HG03097 (cell line): ENCODE data around the gene TNNI2.

Experiments used
- ATAC-seq: cut with Tn5 transposase; IDR thresholded peaks from one replicate; pipeline ENCODE4 v1.9.1; 2021; ENCODE audit not compliant: unreplicated experiment, low FRiP score

Gene TNNI2

DNA sequence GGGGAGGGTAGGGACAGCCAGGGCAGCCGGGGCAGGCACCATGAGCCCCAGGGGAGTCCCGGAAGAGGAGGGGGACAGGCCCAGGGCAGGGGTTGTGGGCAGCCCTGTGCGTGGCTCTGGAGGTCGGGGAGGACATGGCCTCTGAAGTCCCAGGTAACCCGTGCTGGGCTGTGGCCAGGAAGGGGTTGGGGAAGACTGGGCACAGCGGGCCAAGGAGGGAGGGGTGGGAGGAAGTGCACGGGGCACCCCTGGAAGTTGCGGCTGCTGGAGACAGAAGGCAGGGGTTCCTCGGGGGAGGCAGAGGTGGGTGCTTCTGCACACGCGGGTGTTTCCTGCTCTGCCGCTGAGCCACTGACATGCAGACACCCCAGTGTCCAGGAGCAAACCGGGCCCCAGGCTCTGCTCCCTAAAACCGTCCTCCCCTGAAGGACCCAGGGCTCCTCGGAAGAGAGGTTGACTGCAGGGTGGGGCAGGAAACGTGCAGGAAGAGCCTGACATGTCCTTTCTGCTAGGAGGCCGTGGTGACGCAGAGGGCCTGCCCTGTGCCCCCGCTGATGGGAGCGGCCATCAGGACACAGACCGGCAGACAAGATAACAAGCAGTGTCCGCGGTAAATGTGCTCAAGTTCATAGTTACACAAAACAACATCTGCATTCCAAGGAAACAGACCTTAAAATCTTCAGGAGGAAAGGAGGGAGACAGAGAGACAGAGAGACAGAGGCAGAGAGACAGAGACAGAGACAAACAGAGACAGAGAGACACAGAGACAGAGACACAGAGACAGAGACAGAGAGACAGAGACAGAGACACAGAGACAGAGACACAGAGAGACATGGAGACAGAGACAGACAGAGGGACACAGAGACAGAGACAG is 5.7 kb downstream of the TNNI2 start:
- ATAC-seq: no peak

DNA sequence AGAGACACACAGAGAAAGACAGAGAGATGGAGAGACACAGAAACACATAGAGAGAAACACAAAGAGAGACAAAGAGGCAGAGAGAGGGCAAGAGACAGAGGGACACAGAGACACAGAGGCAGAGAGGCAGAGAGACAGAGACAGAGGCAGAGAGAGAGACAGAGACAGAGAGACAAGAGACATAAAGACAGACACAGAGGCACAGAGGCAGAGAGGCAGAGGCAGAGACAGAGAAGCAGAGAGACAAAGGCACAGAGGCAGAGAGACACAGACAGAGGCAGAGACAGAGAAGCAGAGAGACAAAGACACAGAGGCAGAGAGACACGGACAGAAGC is 6.3 kb downstream of the TNNI2 start:
- no peak for ATAC-seq

DNA sequence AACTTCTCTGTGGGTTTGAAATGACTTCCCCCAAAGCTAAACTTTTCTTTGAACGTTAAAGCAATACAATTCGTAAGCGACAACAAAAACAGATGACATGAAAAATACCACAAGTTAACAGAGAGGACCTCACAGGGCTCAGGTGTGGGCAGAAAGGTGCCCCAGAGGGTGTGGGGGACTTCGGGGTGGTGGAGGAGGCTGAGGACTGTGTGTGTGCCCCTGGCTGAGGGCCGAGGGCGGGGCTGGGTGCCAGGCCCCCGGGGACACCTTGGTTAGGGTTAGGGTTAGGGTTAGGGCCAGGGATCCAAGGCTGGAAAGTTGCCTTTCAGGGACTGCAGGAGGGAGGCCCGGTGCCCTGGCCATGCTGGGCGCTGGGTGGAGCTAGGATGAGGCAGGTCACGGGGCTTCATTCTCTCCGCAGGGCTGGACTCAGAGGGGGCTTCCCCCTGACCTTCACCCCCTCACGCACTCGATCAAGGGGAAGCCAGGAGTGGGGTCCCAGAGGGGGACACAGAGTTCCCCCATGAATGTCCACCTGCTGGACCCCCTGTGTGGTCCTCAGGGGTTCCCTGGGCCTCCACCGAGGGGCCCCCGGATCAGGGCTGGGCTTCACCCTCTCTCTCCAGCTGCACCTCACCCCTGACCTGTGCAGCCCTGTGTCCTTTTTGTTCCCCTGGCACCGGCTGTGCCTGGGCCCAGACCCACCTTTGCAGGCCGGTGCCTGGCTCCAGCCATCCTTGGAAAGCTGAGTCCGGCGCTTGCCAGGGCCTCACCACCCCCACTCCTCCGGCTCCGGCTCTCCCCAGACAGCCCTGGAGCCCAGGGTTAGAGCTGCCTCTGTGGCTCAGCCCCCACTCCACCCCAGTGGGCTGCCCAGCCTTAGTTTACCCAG is 7.0 kb downstream of the TNNI2 start:
- no peak for ATAC-seq

DNA sequence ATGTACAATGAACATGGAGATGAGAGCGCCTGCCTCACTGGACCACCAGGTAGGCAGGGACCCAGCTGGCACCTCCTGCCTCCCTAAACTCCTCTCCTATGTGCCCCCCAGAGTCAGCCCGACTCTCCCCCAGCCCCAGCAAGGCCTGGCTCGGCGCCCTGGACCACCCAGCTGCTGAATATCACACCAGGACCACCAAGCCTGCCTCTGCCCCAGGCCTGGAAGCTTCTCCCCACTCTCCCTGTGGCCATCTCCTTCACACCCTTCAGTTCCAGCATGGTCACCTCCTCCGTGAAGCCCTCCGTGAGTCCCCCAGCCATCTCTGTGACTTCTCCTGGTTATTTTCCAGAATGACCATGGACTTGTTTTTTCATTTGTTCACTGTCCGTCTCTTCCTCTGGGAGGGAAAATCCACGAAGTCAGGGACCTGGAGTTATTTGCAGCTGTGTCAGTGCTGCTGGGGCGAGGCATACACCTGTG is 7.7 kb downstream of the TNNI2 start:
- no peak for ATAC-seq

DNA sequence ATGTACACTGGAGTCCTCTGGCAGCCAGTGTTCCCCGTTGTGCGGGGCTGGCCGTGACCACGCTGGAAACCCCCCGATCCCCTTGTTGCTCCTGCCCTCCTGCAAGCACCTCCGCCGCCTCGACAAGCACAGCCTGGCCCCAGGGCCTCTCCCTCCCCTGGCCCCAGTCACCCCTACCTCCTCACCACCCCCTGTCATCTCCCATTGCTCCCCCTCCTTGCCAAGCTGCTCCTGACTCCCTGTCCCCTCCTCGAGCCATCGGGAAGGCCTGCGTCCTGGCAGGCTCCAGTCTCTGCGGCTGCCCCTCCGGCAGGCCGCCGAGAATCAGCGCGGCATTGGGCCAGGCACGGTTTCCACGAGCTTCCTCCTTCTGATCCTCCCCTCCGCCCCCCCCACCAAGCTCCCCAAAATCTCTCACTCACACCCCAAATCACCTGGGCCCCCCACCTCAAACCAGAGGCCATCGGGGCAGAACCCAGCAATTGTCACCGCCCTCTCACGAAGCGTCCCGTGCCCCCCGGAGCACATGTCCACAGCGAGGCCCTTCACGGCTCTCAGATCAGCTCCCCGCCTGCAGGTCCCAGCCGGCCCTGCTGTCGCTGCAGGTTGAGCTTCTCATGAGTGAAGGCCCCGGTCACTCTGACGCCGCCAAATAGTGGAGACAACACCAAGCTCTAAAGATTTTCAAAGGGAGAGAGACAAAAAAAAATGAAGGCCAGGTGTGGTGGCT is 8.4 kb downstream of the TNNI2 start:
- ATAC-seq: no peak

DNA sequence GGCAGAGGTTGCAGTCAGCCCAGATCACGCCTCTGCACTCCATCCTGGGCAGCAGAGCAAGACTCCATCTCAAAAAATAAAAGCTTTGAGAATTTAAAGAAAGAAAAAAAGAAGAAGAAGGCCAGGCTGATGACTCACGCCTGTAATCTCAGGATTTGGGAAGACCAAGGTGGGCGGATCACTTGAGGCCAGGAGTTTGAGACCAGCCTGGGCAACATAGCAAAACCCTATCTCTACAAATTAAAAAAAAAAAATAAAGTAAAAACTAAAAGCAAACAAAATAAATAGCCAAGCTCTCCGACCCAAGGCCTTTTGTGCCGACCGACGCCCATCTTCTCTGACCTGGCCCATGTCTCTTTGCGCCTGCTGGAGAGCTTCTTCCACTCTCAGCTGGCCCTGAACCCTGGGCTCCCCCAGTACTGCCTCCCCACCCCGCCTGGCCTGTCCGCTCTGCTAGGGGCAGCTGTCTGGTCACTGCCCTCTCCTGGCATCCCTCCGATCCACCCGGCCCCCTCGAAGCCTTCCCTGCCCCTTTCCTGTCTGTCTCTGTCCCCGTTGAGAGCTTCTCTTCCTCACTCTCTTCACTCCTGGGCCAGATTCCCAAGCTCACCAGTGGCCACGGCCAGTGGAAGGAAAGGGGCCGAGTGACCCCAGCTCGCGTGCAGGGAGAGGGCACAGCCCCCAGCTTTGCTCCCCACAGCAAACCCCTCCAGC is 9.3 kb downstream of the TNNI2 start:
- no peak for ATAC-seq

DNA sequence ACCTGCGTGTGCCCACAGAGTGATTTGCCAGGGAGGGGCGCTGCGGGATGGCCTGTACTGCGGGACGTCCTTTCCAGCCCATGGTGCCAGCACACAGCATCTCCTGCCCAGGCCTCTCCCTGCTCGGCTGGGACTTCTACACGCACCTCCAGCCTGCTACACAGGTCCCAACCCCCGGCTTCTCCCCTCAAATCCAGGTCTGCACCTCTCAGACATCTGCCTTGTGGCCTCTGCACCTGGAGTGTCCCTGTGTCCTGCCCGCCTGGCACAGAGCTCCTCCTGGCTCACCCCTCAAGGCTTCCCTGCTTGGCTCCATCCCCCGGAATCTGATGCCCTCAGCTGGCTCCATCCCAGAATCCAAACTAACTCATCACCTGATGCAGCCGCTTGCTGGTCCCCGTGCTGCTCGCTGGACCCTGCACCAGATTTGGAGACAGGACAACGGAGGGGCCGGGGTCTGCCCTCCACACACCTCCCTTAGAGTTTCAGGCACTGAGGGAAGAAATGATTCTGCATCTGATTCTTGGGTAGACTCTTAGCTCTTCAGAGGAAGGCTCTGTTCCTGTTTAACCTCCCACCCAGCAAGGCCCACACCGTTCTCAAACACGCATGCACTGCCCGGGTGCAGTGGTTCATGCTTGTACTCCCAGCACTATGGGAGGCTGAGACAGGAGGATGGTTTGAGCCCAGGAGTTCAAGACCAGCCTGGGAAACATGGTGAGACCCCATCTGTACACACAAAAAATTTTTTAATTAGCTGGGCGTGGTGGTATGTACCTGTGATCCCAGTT is 10.1 kb downstream of the TNNI2 start:
- ATAC-seq: no peak

DNA sequence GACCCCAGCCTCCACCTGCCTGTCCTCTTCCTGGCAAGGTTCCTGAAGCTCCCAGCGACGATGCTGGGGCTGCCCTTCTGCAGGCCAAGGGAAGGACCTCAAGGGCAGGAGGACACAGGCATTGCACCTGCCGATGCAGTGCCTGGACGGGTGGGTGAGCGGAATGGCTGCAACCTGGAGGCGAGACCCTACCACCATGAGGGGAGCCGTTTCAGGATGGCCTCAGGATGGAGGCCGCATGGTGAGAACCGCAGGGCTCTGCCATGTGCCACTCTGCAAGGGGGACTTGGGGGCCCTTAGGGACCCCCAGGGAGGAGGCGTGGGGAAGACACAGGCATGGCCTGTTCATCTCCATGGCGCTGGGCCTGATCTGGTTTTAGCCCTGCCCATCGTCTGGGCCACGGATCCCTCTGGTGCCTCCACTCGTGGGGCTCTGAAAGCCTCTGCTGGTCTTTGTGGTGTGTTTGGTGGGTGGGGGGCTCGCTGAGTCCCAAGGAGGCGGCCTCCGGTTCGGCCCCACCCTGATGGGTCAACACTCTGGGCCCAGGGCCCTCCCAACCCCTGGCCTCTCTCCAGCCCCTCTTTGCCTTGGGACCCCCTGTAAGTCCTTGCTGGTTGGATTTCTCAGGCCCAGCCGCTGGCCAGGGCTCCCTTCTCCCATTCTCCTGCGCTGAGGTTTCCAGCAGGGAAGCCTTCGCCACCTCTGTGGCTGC is 12.8 kb downstream of the TNNI2 start:
- ATAC-seq: no peak

DNA sequence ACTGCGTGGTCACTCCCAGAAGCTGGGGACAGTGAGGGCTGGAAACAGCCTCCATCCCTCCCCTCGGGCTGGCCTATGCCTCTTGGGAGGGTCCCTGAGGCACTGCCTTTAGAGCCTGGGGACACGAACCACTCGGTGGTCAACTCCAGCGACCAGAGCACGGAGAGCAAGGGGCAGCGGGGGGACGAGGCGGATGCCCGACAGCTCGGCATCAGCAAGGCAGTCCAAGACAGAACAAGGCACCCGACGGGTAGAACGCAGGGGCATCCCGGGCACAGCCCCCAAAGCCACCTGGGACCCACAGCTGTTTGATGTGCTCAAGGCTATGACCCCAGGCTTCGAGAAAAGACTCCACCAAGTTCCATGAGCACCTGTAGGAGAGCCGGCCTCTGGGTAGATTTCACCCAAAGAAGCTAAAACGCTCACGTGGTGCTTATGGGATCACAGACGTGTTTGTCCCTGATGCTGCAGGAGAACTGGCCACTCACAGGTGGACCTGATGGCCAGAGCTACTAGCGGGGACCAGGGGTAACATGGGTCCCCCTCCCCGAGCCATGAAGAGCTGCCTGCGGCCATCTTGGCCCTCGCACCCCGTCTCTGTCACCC is 13.6 kb downstream of the TNNI2 start:
- no peak for ATAC-seq

DNA sequence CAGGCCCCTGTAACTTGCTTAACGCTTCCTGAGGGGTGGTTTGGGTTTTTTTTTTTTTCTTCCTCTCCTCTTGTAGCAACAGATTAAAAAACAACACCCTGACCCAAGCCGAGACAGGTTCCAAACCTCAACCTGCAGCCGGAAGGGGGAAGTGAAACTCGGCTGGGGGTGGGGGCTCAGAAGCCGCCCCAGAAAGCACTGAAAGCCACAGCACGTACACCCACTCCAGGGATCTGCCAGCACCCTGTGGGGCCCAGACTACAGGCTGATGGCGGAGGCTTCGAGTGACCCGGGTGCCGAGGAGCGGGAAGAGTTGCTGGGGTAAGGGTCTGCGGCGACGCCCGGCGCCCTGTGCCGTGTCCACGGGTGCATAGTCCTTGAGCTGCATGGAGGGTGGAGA is 14.1 kb downstream of the TNNI2 start, which contains the start of gene LSP1:
LSP1 (plus strand) TSS at position 208 of the 400 bp plus-strand sequence; CDS start at position 269, 61 bp downstream.
- peak; percentile 34 for ATAC-seq

DNA sequence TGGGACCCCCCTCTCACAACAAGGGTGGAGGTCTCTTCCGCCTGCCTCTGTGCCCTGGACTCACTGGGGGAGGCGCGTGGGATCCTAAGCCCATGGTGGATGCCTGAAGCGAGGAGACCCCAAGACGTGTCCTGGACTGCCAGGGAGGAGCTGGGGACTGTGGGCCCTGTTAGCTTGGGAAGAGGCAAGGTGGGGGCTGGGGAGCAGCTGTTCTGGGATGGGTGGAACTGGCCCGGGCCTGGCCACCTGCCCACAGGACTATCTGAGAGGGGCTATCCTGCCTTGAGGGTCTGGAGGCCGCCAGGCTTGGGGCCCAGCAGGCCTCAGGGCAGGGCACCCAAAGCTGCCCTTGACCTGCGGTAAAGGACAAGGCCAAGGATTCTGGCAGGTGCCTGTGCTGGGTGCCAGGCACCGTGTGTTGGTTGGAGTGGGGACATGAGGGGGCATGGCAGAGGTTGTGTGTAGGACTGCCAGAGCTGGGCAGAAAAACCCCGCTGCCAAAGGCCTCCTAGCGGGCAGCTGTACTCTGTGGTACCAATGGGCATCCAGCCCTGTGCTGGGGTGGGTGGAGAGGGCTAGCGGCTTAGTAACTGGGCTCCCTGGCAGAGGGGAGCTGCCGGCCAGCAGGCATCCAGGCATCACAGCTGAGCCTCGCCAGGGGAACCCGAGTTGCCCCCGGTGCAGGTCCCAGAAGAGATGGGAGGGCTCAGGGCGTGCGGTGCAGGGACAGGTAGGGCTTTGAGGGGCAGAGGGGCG is 14.8 kb downstream of the TNNI2 start:
- ATAC-seq: no peak

DNA sequence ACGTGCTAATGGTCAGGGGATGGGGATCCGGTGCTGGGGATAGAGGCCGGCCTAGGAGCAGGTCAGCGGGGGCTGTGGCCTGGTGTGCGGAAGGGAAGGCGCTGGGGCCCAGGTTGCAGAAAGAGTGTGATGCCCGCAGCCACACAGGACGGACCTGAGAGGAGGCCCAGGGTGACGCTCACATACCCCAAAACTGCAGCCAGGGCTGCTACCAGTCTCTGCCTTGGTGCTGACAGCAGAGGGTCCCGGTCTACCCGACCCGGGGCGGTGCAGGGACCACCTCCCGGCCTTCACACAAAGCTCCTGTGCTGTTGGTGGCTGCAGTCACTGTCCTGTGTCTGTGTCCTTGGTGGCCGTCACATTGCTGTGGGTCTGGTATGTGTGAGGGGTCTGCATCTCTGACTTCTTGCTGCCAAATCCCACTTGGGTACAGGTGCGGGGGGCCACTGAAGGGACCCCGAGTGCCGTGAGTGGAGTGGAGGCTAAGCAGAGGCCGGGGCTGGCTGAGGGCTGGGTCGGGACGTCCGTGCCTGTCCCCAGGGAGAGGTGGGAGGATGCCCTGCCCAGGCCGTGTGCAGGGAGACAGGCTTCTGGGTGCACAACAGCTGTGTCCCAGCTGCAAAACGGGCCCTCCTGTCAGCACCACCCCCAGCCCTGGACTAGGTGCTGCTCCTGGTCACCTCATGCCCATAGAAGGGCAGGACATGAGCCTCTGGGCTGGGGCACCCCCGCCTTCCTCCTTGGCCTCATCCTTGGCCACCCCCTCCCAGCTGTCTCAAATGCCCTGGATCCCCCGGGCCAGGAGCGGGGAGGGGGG is 15.6 kb downstream of the TNNI2 start:
- peak; percentile 18 for ATAC-seq

DNA sequence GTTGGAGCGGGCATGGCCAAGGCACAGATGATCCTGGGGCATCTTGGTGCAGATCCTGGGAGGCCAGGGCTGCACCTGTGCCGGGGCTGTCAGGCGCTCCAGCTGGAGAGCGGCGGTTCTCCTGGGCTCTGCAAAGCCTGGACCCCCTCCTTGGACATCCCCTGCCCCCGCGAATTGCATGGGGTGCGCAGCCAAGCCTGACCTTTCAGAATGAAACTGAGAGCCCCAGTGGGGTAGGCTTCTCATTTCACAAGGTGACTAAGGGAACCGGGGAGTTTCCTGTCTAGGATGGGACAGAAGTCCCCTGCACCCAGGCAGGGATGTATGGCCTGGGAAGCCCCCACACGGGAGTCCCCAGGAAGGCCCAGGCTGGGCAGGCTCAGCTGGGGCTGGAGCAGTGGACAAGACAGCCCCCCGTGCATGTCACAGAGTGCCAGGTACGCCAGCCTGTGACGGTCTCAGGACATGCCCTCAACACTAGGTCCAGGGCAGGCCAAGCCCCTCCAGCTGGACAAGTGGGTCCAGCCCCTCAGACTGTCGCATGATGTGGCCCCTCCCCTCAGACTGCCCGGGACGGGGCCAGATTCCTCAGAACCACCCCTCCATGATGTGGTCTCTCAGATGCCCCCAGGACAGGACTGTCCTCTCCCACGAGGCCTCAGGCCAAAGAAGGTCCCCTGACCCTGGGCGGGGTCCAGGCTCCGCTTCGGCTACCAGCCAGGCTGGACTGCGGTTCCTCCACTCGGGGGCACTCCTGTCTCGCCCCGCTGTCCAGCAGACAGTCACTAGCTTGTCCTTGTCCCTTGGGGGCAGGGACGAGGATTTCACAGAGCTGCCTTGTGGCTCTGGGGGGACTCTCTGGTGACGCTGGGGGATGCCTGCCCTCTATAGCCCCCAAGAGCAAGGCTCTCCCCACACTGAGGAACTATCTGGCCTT is 16.4 kb downstream of the TNNI2 start:
- ATAC-seq: peak; percentile 35

DNA sequence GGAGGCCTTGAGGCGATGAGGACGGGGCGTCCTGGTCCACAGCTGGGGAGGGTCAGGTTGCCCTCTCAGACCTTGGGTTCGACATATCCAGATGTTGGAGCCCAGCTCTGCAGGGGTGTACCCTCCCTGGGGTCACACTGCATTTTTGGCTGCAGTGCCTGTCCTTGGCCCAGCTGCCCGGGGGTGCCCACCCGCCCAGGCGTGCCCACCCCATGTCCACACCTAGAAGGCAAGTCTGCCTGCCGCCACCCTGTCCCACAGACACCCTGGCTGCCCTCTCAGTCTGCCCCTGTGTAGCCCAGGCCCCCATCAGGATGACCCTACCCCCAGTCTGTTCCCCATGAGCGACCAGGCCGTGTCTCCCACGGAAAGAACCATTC is 17.1 kb downstream of the TNNI2 start:
- ATAC-seq: no peak

DNA sequence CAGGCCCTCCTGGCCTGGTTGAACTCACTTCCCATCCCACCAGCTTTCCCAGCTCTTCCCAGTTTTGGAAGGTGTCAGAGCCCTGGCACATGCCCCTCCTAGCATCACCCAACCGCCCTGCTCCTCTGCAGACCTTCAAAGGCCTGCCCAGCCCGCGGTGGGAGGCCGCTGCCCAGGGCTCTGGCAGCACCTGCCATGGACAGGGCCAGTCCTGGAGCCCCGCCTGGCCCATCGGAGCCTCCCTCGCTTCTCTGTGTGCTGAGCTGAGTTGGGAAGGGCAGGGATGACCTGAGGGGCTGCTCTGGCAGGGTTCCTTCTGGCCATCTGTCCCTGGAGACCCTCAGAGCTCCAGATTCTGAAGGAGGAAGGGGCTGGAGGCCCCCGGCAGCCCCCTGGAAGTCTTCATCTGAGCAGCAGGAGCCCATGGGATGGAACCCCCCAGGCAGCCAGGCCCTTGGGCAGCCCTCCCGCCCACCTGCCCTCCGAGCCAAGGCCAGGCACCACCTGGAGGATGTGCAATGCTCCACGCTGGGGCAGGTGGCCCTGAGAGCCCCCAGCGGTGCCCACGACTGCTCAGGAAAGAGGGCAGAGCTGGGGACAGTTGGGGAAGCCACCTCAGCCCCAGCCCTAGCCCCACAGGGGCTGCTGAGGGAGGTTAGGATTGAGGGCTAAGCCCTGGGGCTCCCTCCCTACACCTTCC is 17.7 kb downstream of the TNNI2 start:
- ATAC-seq: no peak
